WERI-Rb-1 (cell line): Measurements from ENCODE around the gene LHFPL6.

Experiments used
- DNase-seq: peaks from one replicate; pipeline ENCODE4 v3.0.0-alpha.2; 2020
- H3K27ac ChIP-seq: fragments of 250-450 bp; sonication (Bioruptor Pico); 2 replicates; pipeline ENCODE4 v1.5.1; 2020; ENCODE audit warnings: mild to moderate bottlenecking, moderate library complexity
- H3K27me3 ChIP-seq: fragments of 250-450 bp; sonication (Bioruptor Pico); 2 replicates; pipeline ENCODE4 v1.5.1; 2021; ENCODE audit warnings: mild to moderate bottlenecking, low read depth, moderate library complexity; ENCODE audit not compliant: insufficient read depth, severe bottlenecking
- H3K36me3 ChIP-seq: fragments of 250-450 bp; sonication (Bioruptor Pico); 2 replicates; pipeline ENCODE4 v1.5.1; 2020; ENCODE audit warnings: mild to moderate bottlenecking, moderate library complexity
- H3K4me3 ChIP-seq: 2 replicates; pipeline ENCODE4 v1.5.1; 2011; ENCODE audit warnings: low read depth, mild to moderate bottlenecking, control low read depth, low read length
- H3K9me3 ChIP-seq: fragments of 250-450 bp; sonication (Bioruptor Pico); 2 replicates; pipeline ENCODE4 v1.5.1; 2021; ENCODE audit warnings: mild to moderate bottlenecking, moderate library complexity; ENCODE audit not compliant: severe bottlenecking
- CTCF ChIP-seq: IDR thresholded peaks from 2 replicates; pipeline ENCODE4 v1.5.1; 2011; ENCODE audit warnings: low read depth, mild to moderate bottlenecking, control low read depth, inconsistent platforms, low read length

The LHFPL6 gene

DNA sequence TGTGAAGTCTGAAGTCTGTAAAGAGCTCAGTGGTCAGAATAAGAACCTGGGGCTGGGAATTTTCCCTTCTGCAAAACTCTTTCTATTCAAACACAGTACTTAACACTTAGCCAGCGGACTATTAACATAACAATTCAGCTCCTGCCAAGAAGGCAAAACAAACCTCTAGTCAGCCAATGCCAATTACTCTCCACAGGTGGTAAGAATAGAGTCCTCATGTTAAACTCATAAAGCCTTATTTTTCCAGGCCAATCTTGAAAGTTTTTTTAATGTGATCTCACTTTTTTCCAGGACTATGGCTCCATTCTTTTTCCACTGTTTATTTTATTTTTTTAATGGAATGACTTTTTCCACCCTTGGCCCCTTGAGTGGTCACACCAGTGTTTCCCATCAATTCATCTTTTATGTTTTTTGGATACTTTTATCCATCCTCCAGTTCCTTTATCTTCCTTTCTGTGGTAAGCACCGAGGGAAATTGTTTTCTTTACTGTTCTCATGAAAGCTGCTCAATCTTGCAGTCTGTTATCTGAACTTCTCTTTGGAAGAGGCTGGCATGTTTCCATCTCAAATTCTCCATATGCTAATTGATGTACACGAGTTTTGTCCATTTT, 217.3 kb downstream of the LHFPL6 start:
- H3K27me3 ChIP-seq: no peaks in the 10 kb centered on the region

DNA sequence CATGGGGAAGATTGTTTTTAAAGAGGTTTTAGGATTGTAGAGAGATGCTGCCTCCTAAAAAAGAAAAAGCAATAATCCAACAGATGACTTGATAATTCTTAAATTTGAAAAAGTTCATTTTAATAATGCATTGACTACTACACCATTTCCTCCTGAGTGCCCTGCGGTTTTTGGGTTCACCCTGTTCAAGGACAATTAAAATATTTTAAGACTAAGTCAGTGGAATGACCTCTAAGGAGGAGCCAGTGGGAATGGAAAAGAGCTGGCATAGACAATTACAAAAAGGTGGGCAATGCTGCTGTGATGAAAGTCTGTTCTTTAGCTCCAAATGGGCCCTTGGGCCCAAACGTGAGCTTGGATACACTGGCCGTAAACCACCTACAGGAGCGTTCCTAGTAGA, 217.8 kb downstream of the LHFPL6 start:
- H3K4me3 ChIP-seq: no peak overlapping the region
- no peak overlapping the region for H3K27ac ChIP-seq
- no peak for TF ChIP-seq CTCF
- H3K36me3 ChIP-seq: no peaks in the 10 kb centered on the region
- no peaks in the 10 kb centered on the region for H3K27me3 ChIP-seq
- DNase-seq: no peak
- no peaks in the 10 kb centered on the region for H3K9me3 ChIP-seq

More for the DNA sequence above, 217.3 kb downstream of the LHFPL6 start:
- Histone ChIP-seq H3K9me3 (no peaks in the 10 kb centered on the region), H3K27ac (no peak overlapping the region), H3K36me3 (no peaks in the 10 kb centered on the region), H3K4me3 (no peak overlapping the region)
- no peak for TF ChIP-seq CTCF
- no peak for DNase-seq

GRCh38 chr13:39381456-39381855, 221.5 kb downstream of the LHFPL6 start:
- no peaks in the 10 kb centered on the region for H3K36me3 ChIP-seq
- no peak for TF ChIP-seq CTCF
- H3K27me3 ChIP-seq: no peaks in the 10 kb centered on the region
- no peaks in the 10 kb centered on the region for H3K9me3 ChIP-seq
- H3K4me3 ChIP-seq: no peak overlapping the region
- no peak for DNase-seq
- H3K27ac ChIP-seq: no peak overlapping the region

DNA sequence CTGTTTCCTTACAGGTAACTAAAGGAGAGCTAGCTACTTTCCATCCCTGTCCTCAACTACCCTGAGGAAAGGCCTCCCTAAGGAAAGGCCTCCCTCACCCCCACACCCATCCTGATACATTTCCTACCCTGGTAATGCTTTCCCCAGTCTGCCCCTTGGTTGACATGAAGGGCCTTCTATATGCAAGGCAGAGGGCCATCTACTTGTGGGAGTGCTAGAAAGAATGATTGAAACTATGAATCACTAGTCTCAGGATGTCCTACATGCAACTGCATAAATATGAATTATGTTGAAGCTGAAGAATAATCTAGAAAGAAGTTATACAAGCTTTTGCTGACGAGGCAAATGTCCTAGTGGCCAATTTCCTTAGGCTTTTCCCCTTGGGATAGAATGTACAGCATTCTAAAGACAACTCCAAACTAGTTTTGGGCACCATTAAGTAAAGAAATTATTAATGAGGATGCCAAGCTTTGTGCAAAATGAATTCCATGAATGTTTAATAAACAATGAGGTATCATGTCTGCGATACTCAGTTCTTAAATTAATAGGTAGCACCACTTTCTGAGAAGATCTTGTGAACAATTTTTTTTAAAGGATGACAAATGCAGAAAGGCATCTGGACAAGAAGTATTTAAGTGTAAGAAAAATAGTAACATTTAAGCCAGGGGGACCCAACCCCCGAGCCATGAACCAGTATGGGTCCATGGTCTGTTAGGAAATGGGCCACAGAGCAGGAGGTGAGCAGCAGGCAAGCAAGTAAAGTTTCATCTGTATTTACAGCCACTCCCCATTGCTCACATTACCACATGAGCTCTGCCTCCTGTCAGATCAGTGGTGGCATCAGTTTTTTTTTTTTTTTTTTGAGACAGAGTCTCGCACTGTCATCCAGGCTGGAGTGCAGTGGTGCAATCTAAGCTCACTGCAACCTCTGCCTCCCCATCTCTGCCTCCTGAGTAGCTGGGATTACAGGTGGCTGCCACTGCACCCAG, 223.0 kb downstream of the LHFPL6 start:
- no peak for TF ChIP-seq CTCF
- no peak for DNase-seq
- Histone ChIP-seq H3K36me3 (no peaks in the 10 kb centered on the region), H3K4me3 (no peak overlapping the region), H3K9me3 (no peaks in the 10 kb centered on the region), H3K27me3 (no peaks in the 10 kb centered on the region), H3K27ac (no peak overlapping the region)

GRCh38 chr13:39379118-39379517, 223.9 kb downstream of the LHFPL6 start:
- no peaks in the 10 kb centered on the region for H3K27me3 ChIP-seq
- TF ChIP-seq CTCF: no peak

More at GRCh38 chr13:39379118-39379517, 223.9 kb downstream of the LHFPL6 start:
- H3K9me3 ChIP-seq: no peaks in the 10 kb centered on the region
- no peak for DNase-seq
- H3K4me3 ChIP-seq: no peak overlapping the region
- no peaks in the 10 kb centered on the region for H3K36me3 ChIP-seq
- H3K27ac ChIP-seq: no peak overlapping the region
